ENCODE data around the gene FAM53A.
"Not testable (repeated sequence)": the region's sequence is repeated elsewhere in the genome, so short reads cannot be mapped to it uniquely, and the experiment has no call there.

FAM53A gene

DNA sequence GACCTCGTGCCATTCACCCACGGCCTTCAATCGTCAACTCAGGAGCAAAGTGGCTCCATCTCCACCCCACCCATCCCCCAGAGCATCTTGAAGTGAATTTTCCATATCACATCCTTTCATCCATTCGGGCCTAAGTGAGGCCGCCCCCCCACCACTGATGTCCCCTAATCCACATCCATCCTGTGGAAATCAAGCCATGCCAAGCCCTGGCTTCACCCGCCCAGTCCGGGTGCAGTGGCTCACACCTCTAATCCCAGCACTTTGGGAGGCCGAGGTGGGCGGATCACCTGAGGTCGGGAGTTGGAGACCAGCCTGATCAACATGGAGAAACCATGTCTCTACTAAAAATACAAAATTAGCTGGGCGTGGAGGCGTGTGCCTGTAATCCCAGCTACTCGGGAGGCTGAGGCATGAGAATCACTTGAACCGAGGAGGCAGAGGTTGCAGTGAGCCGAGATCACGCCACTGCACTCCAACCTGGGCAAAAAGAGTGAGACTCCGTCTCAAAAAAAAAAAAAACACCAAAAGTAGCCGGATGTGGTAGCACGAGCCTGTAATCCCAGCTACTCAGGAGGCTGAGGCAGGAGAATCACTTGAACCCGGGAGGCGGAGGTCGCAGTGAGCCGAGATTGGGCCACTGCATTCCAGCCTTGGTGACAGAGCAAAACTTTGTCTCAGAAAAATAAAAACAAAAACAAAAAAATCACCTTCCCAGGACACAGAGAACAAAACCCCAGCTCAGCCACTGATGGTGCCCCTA lies 76.5 kb downstream of the FAM53A start:
- not testable (repeated sequence) for DNase-seq (ENCODE audit: low read depth in 2 of 2)

DNA sequence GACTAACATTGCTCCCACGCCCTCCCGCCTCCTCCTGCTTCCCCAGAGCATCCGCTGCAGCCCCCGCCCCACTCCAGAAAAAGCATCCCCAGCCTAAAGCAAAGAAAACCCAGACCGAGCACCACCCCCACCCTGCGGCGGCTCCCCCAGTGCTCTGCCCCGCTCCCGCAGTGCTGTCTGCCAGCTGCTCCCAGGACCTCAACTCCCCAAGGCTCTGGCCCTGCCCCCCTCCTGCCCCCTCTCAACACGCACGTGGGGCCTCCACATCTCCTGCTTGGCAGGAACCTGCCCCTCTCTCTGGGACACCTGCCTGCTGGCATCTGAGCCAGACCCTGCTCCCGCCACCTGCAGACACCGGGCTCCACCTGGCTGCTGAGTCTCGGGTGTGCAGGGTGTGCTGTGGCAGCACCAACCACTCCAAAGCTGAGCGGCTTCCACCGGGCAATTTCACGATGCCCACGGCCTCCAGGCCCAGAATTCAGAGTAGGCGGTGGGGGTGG lies 79.4 kb downstream of the FAM53A start:
- no peak for DNase-seq (ENCODE audit: low read depth in 2 of 2)

DNA sequence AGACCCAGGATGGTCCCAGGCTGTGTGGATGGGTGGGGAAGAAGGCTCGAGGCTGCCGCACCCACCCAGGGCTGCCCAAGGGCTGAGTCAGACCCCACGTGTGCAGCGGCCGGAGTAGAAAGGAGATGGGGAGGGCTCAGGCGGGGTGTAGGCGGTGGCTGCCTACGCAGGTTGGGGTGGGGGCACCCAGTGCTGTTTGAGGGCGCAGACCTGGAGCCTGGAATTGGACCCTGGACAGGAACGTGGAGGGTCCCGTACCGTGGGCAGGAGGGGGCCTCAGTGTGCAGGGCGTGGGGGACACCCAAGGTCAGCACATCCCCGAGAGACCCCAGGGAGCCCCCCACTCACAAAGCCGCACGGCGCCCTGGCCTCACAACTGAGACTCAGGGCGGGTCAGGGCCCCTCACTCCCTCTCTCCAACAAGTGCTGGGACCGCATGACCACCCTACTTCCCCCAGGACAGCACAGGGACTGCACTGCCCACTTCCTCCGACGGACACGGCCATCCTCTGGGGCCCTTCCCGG lies 79.9 kb downstream of the FAM53A start:
- DNase-seq (ENCODE audit: low read depth in 2 of 2): no peak

DNA sequence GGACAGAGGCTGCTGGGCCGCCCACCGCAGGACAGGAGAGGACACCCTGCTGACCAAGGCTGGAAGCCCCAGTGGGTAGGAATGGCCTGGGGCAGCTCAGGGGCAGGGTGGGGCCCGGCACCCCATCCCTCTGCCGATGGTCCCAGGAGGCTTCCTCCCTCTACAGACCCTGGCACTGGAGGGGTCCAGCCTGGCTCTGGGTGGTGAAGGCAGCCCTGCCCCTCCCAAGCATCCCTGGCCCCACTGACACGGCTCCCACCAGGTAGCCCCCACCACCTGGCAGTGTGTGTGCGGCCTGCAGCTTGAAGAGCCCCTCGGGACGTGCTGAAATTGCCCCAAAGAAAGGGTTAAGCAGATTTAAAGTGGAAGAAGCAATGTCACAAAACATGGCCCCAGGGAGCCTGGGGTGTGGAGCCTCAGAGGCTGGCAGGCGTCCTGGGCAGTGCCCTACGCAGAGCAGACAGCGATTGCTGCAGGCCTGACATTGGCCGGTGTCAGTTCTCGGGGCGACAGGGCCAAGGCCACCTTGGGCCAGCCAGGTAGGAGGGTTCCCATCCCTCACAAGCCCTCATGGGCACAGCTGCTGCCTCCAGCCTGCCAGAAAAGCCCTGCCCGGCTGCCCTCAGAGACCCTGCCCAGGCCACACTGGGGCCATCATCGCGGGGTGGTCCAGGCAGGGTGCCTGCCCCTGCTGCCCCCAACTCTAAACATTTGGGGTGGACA lies 80.5 kb downstream of the FAM53A start:
- DNase-seq (ENCODE audit: low read depth in 2 of 2): no peak

DNA sequence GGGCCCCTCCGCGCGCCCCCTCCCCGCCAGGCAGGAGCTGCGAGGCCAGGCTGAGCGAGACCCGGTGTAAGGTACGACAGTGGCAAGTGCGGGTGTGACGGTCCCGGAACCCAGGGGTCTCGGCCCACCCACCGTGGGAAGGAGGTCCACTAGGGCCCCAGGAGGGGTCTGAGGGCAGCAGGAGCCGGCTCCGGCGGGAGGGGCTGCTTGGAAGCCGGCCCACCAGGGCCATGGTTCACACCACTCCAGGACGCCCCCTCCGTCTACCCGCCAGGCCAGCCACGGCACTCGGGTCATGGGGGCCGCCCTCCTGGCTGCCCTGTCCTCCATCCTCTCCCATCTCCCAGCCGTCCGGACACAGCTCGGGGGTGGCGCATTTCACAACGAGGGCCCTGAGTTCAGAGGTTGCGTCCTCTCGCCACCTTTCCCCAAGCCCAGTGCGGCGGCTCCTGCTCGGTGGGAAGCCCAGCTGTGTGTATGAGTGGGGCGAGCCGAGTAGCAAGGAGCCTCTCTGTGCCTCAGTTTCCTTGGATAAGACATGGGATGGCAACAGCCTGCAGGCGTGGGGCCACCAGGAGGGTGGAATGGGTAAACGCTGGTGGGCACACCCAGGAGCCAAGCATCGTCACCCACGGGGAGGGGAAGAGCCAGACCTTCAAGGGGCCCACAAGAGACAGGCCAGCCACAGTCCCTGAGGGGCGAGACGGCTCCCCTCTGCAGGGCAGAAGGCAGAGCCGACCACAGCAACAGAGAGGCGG lies 81.3 kb downstream of the FAM53A start:
- DNase-seq (ENCODE audit: low read depth in 2 of 2): no peak

DNA sequence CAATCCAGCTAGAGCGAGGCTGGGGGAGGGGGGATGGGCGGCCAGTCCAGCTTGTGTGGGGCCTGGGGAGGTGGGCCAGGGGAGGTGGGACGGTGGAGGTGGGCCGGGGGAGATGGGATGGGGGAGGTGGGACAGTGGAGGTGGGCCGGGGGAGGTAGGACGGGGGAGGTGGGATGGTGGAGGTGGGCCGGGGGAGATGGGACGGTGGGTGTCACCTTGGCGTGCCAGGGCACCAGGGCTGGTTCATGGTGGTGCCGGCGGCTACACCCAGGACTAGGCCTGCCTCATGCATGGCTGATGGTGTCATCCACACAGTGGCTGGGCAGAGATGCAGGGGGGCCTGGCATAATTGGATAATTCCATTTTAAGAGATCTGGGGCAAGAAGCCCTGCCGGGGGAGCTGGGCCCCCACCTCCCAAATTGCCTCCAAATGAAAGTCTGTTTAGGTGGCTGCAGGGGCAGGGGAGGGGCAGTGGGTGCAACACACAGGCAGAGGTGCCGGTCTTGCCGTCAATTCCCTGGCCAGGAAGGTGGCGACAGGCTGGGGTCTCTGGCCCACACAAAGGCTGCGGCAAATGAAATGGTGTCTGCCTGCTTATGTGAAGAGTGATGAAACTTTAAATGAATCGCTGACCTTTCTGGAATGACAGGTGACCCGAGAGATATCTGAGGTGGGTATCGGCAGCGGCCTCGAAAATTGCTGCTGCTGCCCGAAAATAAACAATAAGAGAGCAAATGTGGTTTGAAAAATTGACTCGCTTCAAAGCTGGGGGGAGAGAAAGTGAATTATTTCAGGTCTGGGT lies 82.1 kb downstream of the FAM53A start:
- DNase-seq (ENCODE audit: low read depth in 2 of 2): no peak

DNA sequence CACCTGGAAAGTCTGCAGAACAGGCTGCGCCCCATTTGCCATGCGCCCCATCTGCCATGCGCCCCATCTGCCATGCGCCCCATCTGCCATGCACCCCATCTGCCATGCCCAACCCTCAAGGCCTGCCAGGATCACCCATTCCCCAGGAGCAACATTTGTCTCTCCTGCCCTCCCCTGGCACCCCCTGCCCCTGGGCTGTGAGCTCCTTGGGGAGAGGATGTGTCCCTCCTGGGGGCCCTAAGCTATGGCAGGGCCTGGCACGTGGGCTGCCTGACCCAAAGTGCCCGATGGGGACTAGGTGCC lies 82.6 kb downstream of the FAM53A start:
- DNase-seq (ENCODE audit: low read depth in 2 of 2): no peak

DNA sequence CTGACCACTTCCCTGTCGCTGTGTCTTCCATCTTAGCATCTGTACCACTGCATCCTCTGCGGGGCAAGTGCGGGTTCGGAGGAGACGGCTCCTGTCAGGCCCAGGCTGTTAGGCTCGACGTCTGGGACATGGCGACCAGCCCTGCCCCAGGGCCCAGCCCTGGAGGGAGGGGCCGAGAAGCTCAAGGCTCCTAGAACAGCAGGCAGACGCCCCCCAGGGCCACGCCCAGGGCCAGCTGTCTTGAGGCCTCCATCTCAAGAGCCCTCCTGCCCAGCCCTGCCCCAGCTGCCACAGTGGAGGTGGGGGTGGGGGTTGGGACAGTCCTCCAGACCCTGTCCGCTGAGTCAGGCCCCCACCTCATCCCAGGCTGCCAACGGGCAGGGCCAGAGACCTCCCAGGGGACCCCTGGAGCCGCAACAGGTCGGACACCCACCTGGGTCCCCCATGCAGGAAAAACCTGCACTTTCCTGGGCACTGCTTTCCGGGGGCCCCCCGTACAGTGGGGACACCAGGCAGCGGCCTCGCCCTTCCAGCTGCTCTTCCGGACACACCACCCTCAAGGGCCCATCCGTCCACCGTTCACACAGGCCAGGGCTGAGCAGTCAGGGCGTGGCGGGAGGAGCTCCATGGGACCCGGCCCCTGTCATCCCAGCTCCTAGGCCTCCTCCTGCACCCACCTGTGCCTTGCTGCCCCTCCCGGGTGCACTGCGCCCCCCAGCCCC lies 83.1 kb downstream of the FAM53A start:
- no peak for DNase-seq (ENCODE audit: low read depth in 2 of 2)

DNA sequence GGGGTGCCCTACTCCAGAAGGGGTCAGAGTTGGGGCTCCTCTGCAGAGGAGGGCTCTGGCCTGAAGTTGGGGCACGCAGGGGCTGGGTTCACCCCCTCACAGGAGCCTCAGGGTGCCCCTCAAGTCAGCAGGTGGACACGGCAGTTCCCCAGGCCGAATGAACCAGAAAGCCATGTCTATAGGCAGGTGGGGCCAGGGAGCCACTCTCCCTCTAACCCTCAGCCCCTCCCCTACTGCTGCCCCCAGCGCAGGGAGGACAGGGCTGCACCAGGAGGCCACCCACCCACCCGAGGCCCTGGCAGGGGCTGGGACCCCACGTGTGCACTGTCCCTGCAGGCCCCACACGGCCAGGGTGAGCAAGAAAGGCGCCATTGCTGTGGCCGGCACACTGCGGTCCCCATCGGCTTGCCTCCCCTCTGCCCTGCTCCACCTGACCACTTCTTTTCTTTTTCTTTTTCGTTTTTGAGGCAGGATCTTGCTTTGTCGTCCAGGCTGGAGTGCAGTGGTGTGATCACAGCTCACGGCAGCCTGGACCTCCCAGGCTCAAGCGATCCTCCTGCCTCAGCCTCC lies 83.8 kb downstream of the FAM53A start:
- DNase-seq (ENCODE audit: low read depth in 2 of 2): no peak

DNA sequence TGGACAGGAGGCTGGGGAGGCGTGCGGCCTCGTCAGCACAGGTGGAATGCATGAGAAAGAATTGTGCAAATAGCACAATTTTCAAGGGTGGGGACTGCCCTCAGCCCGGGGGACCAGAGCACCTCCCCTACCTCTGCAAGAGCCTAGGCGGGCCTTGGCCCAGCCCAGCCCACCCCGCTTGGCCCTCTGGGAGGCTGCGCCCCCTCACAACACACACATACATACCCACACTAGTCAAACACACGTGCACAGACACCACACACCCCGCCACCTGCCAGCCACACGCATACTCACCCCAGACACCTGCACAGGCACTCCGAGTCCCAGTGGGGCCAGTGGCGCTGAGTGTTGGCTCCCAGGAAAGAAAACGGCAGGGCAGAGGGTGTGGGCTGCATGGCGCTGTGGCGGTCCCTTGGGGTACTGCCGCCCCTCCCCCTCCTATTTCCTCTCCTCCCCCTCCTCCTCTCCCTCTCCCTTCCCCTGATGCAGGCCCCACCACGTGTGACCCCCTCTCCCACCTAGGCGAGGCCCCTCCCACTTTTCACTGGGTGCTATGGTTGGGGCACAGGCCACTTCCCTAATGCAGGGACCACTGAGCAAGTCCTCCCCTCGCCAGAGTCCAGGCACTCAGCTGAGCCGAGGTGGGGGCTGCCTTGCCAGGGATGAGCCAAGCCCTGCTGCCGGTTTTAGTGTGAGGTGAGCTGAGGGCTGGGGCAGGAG lies 84.5 kb downstream of the FAM53A start:
- no peak for DNase-seq (ENCODE audit: low read depth in 2 of 2)

DNA sequence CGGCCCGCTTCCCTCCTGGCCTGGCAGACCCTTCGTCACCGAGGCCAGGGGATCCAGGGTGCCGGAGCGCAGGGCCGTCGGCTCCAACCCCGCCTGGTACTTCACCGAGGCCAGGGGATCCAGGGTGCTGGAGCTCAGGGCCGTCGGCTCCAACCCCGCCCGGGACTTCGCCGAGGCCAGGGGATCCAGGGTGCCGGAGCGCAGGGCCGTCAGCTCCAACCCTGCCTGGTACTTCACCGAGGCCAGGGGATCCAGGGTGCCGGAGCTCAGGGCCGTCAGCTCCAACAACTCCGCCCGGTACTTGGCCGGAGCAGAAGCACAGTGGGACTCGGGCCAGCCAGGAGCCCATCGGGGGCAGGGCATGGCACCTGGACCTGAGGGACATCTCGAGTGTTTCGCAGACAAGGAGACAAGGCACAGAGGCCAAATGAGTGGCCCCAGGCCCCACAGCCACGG lies 85.1 kb downstream of the FAM53A start:
- DNase-seq (ENCODE audit: low read depth in 2 of 2): no peak

DNA sequence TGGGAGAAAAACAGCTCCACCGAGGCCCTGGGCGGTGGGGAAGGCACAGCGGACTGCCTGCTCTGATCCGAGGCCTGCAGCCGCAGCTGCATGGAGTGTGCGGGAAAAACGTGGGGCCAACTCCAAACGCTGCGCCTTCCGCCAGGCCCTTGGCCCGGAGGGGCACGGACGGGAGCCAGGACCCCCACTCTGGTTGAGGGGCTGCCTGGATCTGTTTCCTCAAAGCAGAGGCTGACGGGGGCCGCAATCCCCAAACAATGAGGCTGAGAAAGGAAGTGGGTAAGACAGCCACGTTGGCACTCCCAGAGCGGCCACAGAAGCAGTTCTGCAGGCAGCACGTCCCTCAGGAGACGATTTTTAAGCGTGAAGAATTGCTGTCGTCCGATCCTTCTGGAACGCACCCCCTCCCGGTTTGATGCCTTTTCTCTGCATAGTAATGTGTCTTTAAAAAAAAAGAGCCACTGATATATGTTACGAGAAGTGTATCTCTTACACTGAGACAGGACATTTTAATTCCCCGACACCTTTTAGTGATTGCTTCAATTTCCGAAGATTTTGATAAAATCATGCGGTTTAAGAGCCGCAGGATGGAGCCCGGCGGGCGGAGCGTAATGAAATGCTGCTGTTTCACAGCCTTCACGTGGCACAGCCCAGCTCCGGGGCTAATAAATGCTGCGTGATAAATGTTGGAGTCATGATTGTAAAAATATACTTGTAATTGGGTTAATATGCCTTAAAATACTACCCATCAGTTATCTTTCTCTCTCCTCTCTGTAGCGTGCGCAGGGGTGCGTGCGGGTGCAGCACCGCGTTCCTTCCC lies 85.7 kb downstream of the FAM53A start:
- DNase-seq (ENCODE audit: low read depth in 2 of 2): no peak

DNA sequence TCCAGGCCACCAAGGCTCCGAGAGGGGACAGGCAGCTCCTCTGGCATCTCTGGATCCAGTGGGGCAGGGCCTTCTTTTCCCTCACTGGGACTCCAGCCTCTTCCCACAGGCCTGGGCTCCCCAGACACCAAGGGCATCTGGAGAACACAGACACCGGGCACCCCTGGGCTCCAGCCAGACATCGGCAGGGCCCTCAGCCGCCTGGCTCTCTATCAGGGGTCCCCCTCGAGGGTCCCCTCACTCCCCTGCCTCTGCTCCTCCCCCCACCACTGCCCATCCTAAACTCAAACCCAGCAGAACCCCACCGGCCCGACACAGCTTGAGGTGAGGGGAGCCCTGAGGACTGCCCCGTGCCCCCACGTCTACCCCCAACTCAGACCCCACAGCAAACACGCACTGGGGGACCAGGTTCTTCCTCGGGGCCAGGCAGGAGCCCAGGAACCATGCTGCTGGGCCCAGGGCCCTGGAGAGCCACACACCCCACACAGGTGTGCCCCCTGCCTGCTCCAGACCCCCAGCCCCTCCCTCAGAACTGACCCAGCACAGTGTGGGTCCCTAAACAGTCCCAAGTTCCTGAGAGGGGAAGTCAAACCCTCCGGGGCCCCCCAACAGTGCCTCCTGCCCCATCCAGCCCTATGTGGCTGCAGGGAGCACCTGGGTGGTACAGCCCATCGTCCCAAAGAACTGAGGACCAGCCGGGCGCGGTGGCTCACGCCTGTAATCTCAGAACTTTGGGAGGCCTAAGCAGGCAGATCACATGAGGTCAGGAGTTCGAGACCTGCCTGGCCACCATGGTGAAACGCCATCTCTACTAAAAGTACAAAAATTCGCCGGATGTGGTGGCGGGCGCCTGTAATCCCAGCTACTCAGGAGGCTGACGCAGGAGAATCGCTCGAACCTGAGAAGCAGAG lies 86.8 kb downstream of the FAM53A start:
- no peak for DNase-seq (ENCODE audit: low read depth in 2 of 2)

DNA sequence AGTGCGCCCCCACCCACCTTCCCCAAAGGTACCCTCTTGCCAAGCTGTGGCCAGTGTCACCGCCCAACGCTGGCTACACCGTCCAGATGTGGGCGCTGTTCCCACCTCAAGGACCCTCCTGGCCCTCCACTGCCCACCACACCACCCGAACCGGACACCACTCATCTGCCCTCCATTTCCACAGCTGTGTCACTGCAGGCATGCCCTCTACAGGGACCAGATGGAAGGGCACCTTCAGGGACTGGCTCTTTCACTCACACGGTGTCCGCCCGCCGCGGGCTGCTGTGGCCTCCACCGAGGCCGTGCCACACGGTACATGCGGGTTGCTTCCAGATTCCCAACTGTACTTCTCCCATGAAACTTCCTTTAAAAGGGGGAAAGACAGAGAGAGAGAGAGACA lies 87.7 kb downstream of the FAM53A start:
- DNase-seq (ENCODE audit: low read depth in 2 of 2): no peak

DNA sequence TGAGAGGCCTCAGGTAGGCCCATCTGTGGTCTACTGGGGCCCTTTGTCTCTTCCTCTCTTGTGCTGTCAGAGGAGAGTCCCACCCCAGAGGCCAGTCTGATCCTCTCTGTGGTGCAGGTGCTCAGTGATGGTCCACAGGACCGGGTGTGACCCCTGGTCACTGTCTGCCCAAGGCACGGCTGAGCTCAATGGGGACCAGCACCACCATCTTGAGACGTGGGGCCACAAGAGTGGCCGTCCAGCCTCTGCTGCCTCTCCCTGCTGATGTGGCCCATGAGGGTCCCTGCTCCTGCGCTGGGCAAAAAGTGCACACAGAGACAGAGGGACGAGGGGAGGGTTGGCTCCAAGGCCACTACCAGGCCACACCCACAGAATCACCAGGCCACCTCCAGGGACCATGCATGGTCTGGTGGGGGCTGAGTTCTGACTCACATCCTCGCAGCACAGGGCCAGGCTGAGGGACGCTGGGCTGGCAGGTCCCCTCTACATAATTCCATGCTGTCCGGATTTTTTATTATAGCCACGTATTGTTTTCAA lies 88.3 kb downstream of the FAM53A start:
- no peak for DNase-seq (ENCODE audit: low read depth in 2 of 2)

DNA sequence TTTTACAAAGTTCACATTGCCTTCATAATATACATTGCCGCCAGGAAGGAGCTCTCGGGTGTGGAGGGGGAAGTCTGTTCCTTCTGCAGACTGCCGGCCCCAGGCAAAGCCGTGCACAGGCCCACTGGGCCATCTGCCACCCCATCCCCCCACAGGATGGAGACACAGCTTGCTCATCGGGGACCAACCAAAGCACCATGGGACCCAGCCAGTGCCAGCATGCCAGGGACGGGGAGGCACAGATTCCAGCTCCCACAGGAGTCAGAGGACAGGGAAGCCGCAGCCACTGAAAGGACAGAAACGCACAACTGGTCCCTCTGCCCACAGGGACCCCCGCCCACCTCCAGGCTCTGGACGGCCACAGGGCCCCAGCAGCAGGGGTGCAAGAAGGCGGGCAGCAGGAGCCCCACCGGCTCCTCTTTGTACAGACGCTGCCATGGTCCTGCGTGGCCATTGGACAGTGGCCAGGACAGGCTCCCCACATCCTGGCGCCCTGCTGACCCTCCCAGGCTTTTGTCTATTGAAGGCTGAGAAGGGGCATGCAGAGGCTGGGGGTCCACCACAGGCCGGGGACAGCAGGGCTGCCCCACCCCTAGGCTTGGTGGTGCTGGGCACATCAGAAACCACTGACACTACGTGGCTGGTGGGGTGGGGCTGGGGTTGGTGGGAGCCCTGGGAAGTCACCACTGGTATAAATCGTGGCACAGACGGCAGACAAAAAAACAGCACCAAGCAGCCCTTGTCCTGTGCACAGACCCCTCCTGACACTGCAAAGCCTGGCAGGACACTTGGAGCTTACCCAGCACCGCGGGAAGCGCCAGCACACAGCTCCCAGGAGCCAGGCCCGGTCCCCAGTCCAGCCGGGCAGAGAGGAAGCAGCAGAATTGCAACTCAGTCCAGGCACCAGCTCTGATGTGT lies 89.0 kb downstream of the FAM53A start:
- DNase-seq (ENCODE audit: low read depth in 2 of 2): no peak

All from stimulated activated CD8-positive, alpha-beta memory T cell treated with anti-CD3 and anti-CD28 coated beads, Interleukin-15, amount 100 ng/mL, for 48 hours (primary cell).